ENCODE data around the gene CETN3. TPM values are rescaled to one million over a fixed set of nuclear protein-coding genes. Genes with fewer than 3 reads are reported as not detected.

Gene CETN3
- total RNA-seq, 1 experiment from 2014 or later: 28.5 TPM

GRCh38 chr5:90355635-90356034, 53.9 kb downstream of the CETN3 start:
- Histone ChIP-seq H3K4me2 (ENCODE audit: low read length) (no peak overlapping the region), H3F3A (ENCODE audit: low read length, unreplicated experiment) (no peaks in the 10 kb centered on the region), H3K79me2 (ENCODE audit: low read length) (no peaks in the 10 kb centered on the region), H3K9me3 (ENCODE audit: low read length) (no peaks in the 10 kb centered on the region), H3K36me3 (ENCODE audit: low read depth, low read length) (no peaks in the 10 kb centered on the region), H3K4me1 (ENCODE audit: insufficient read depth, low read length) (0 out of 2 replicates have a peak, but pooled peaks cover 4% of the 10 kb centered on the region), H3K27me3 (ENCODE audit: low read length) (no peaks in the 10 kb centered on the region), H2AFZ (ENCODE audit: low read length) (no peak overlapping the region), H3K9ac (ENCODE audit: low read length) (no peak overlapping the region), H3K27ac (ENCODE audit: low read length) (no peak overlapping the region), H3K4me3 (ENCODE audit: low read length) (no peak overlapping the region), H4K20me1 (ENCODE audit: low read length) (no peaks in the 10 kb centered on the region), H3K9me2 (replicated peaks; ENCODE audit: low read length) (no peaks in the 10 kb centered on the region)
- DNase-seq (no peak), ATAC-seq (no peak)
- no peak for TF ChIP-seq CTCF (conservative IDR thresholded peaks at IDR 0.05; ENCODE audit: low read depth, low read length)
- no peak for TF ChIP-seq EZH2 (IDR thresholded peaks at IDR 0.05; ENCODE audit: low read length, unreplicated experiment)
- no peak for TF ChIP-seq EZH2phosphoT487 (IDR thresholded peaks at IDR 0.05; ENCODE audit: borderline replicate concordance, low read length)
- intact Hi-C loops (cut with micrococcal nuclease): no loop called here
- no TSS peak for BruUV-seq (replicated peaks)
- ChIA-PET POLR2A (ENCODE audit: unreplicated experiment) (no interaction called here), CTCF (interaction anchor here (0.5 kb wide), 1 partner anchor 1664 kb away, joined by 3 read pairs; no protein-coding TSS in a partner anchor)

- no peaks in the 10 kb centered on the region for H3F3A ChIP-seq (ENCODE audit: low read length, unreplicated experiment)
- no peaks in the 10 kb centered on the region for H3K36me3 ChIP-seq (ENCODE audit: low read depth, low read length)
- H3K9me2 ChIP-seq (replicated peaks; ENCODE audit: low read length): no peaks in the 10 kb centered on the region
- ChIA-PET CTCF (no interaction called here), POLR2A (ENCODE audit: unreplicated experiment) (no interaction called here)
- no peak overlapping the region for H2AFZ ChIP-seq (ENCODE audit: low read length)
- H3K9ac ChIP-seq (ENCODE audit: low read length): no peak overlapping the region
- TF ChIP-seq EZH2 (IDR thresholded peaks at IDR 0.05; ENCODE audit: low read length, unreplicated experiment) (no peak), CTCF (conservative IDR thresholded peaks at IDR 0.05; ENCODE audit: low read depth, low read length) (no peak), EZH2phosphoT487 (IDR thresholded peaks at IDR 0.05; ENCODE audit: borderline replicate concordance, low read length) (no peak)
- DNase-seq (no peak), ATAC-seq (no peak)
- H4K20me1 ChIP-seq (ENCODE audit: low read length): no peaks in the 10 kb centered on the region
- H3K4me2 ChIP-seq (ENCODE audit: low read length): no peak overlapping the region
- 0 out of 2 replicates have a peak, but pooled peaks cover 4% of the 10 kb centered on the region for H3K4me1 ChIP-seq (ENCODE audit: insufficient read depth, low read length)
- no peaks in the 10 kb centered on the region for H3K9me3 ChIP-seq (ENCODE audit: low read length)
- no peak overlapping the region for H3K27ac ChIP-seq (ENCODE audit: low read length)
- H3K27me3 ChIP-seq (ENCODE audit: low read length): no peaks in the 10 kb centered on the region
- H3K79me2 ChIP-seq (ENCODE audit: low read length): no peaks in the 10 kb centered on the region
- no peak overlapping the region for H3K4me3 ChIP-seq (ENCODE audit: low read length)
- no TSS peak for BruUV-seq (replicated peaks)
- intact Hi-C loops (cut with micrococcal nuclease): no loop called here
Observed at GRCh38 chr5:90353254-90353653, 56.3 kb downstream of the CETN3 start.

- no peaks in the 10 kb centered on the region for H3K27me3 ChIP-seq (ENCODE audit: low read length)
- H3F3A ChIP-seq (ENCODE audit: low read length, unreplicated experiment): no peaks in the 10 kb centered on the region
- no peak overlapping the region for H3K4me2 ChIP-seq (ENCODE audit: low read length)
- H4K20me1 ChIP-seq (ENCODE audit: low read length): no peaks in the 10 kb centered on the region
- H3K9ac ChIP-seq (ENCODE audit: low read length): no peak overlapping the region
- no peak overlapping the region for H3K4me3 ChIP-seq (ENCODE audit: low read length)
- no peaks in the 10 kb centered on the region for H3K9me3 ChIP-seq (ENCODE audit: low read length)
- H3K9me2 ChIP-seq (replicated peaks; ENCODE audit: low read length): no peaks in the 10 kb centered on the region
- intact Hi-C loops (cut with micrococcal nuclease): no loop called here
- ATAC-seq (no peak), DNase-seq (no peak)
- H3K36me3 ChIP-seq (ENCODE audit: low read depth, low read length): no peaks in the 10 kb centered on the region
- ChIA-PET POLR2A (ENCODE audit: unreplicated experiment) (no interaction called here), CTCF (no interaction called here)
- no peak overlapping the region for H3K27ac ChIP-seq (ENCODE audit: low read length)
- no peak for TF ChIP-seq EZH2 (IDR thresholded peaks at IDR 0.05; ENCODE audit: low read length, unreplicated experiment)
- no peak for TF ChIP-seq EZH2phosphoT487 (IDR thresholded peaks at IDR 0.05; ENCODE audit: borderline replicate concordance, low read length)
- TF ChIP-seq CTCF (conservative IDR thresholded peaks at IDR 0.05; ENCODE audit: low read depth, low read length): no peak
- no TSS peak for BruUV-seq (replicated peaks)
- H2AFZ ChIP-seq (ENCODE audit: low read length): no peak overlapping the region
- no peaks in the 10 kb centered on the region for H3K79me2 ChIP-seq (ENCODE audit: low read length)
- H3K4me1 ChIP-seq (ENCODE audit: insufficient read depth, low read length): no peaks in the 10 kb centered on the region
Observed at GRCh38 chr5:90351101-90351500, 58.5 kb downstream of the CETN3 start.

All from PC-3 (cell line).